ENCODE results near the gene MAP3K2. TPM values are rescaled to one million over a fixed set of nuclear protein-coding genes. Genes with fewer than 3 reads are reported as not detected.

The MAP3K2 gene
- total and polyA plus RNA-seq, 2 of the 8 experiments (the other 6 are each of a cell fraction or from before 2014, with no cell fraction given) = 2.0 to 23.2 TPM

DNA sequence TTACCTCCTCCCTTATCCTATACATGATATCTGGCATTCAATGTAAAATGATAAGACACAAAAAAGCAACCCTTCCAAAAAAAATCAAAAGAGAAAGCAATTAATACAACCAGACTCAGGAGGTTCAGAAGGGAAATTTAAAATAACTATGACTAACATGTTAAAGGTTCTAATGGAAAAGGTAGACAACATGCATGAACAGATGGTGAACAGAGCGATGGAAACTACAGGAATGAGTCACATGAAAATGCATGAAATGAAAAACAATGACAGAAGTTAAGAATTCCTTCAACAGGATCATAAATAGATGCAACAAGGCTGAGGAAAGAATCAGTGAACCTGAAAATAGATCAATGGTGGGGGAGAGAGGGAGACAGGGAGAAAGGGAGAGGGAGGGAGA, 67.7 kb downstream of the MAP3K2 start:
- no peak overlapping the region for H2BK20ac ChIP-seq (ENCODE audit: low read length)
- 92% methylated on average over 1 of the region's 1 CpG; no CpG with 5 or more reads in 1 of the 2 experiments for WGBS, 2 experiments (ENCODE audit: extremely low coverage in 1 of 2, insufficient coverage in 1 of 2, insufficient read length in 1 of 2, insufficient replicate concordance in 2 of 2, low coverage in 1 of 2, low lambda C conversion rate in 2 of 2, missing lambda C conversion rate in 1 of 2)
- no peak overlapping the region for H3K9ac ChIP-seq (replicated peaks in 1 of 4; ENCODE audit: extremely low read depth in 1 of 4, low read depth in 3 of 4, low read length in 3 of 4)
- H4K20me1 ChIP-seq (replicated peaks in 1 of 2; ENCODE audit: control insufficient read depth in 1 of 2, insufficient read depth in 2 of 2, low read length in 2 of 2) = no peaks in the 10 kb centered on the region
- no peak for DNase-seq (ENCODE audit: low read depth in 1 of 2, low spot score in 2 of 2)
- H3K27me3 ChIP-seq (replicated peaks in 1 of 4; ENCODE audit: control insufficient read depth in 3 of 4, extremely low read depth in 1 of 4, insufficient read depth in 3 of 4, low read length in 3 of 4) = no peaks in the 10 kb centered on the region
- H3K4ac ChIP-seq (replicated peaks; ENCODE audit: insufficient read length, low read depth, low read length) = no peak overlapping the region
- no peak overlapping the region for H2BK5ac ChIP-seq (ENCODE audit: low read depth, low read length)
- ChIA-PET POLR2A (ENCODE audit: partially characterized antibody) (interaction anchor here (0.9 kb wide), 1 partner anchor 13 kb away, joined by 3 read pairs; no protein-coding TSS in a partner anchor), CTCF (ENCODE audit: partially characterized antibody) (interaction anchor here (0.8 to 2.9 kb wide), 3 partner anchors 10 to 95 kb away, joined by 3 to 10 read pairs (median 4); no protein-coding TSS in a partner anchor)
- H3K23ac ChIP-seq (ENCODE audit: insufficient read length) = no peak overlapping the region
- no peaks in the 10 kb centered on the region for H3K9me3 ChIP-seq (ENCODE audit: insufficient read depth in 2 of 2, low read depth in 1 of 2, low read length in 1 of 2)
- no peaks in the 10 kb centered on the region; the same call in 1 of the 2 replicates for H3K23me2 ChIP-seq (ENCODE audit: low read depth, low read length)
- H3K27ac ChIP-seq (ENCODE audit: low read depth, low read length) = no peak overlapping the region
- H2AFZ ChIP-seq (ENCODE audit: low read length) = no peak overlapping the region
- H3K18ac ChIP-seq (ENCODE audit: extremely low read depth, low read length) = no peak overlapping the region
- no peak overlapping the region for H2BK120ac ChIP-seq (replicated peaks; ENCODE audit: low read depth, low read length)
- no peaks in the 10 kb centered on the region for H3K79me1 ChIP-seq (ENCODE audit: low read depth, low read length)
- TF ChIP-seq CHD1 (IDR thresholded peaks at IDR 0.05; ENCODE audit: low read depth, low read length) (no peak), TAF7 (optimal IDR thresholded peaks at IDR 0.05; ENCODE audit: borderline replicate concordance, low read depth, low read length) (no peak), PHF8 (conservative IDR thresholded peaks at IDR 0.05; ENCODE audit: low read depth, low read length) (no peak), E2F6 (IDR thresholded peaks at IDR 0.05) (no peak), POU5F1 (IDR thresholded peaks at IDR 0.05; ENCODE audit: low read depth, low read length) (no peak), TBP (IDR thresholded peaks at IDR 0.05; ENCODE audit: low read depth, low read length) (no peak)
- TF ChIP-seq, protein P1, sequence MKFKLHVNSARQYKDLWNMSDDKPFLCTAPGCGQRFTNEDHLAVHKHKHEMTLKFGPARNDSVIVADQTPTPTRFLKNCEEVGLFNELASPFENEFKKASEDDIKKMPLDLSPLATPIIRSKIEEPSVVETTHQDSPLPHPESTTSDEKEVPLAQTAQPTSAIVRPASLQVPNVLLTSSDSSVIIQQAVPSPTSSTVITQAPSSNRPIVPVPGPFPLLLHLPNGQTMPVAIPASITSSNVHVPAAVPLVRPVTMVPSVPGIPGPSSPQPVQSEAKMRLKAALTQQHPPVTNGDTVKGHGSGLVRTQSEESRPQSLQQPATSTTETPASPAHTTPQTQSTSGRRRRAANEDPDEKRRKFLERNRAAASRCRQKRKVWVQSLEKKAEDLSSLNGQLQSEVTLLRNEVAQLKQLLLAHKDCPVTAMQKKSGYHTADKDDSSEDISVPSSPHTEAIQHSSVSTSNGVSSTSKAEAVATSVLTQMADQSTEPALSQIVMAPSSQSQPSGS (IDR thresholded peaks at IDR 0.05; ENCODE audit: low read length) = no peak
- no peak overlapping the region for H3K4me3 ChIP-seq (ENCODE audit: extremely low read depth in 1 of 4, insufficient read depth in 2 of 4, low read depth in 3 of 4, low read length in 4 of 4)
- H3K14ac ChIP-seq (ENCODE audit: insufficient read length) = no peak overlapping the region
- H4K8ac ChIP-seq (ENCODE audit: extremely low read depth, insufficient read depth, low read length) = no peak overlapping the region
- FAIRE-seq = no peak
- no peak overlapping the region for H2BK12ac ChIP-seq (ENCODE audit: low read depth, low read length)
- H3K4me2 ChIP-seq (ENCODE audit: insufficient read depth in 1 of 2, low read depth in 2 of 2, low read length in 2 of 2) = no peak overlapping the region
- H3K36me3 ChIP-seq (ENCODE audit: control insufficient read depth in 2 of 4, insufficient read depth in 4 of 4, low read length in 3 of 4) = peaks cover 0 to 18% (median 5%) of the 10 kb centered on the region in 4 experiments; a peak in 4 of 8 replicates
- no peaks in the 10 kb centered on the region for H3K79me2 ChIP-seq (ENCODE audit: control insufficient read depth in 1 of 2, insufficient read depth in 2 of 2, low read length in 2 of 2)
- H4K91ac ChIP-seq (replicated peaks; ENCODE audit: insufficient read length, low read length) = no peak overlapping the region
- no peaks in the 10 kb centered on the region for H3K4me1 ChIP-seq (replicated peaks in 1 of 4; ENCODE audit: control insufficient read depth in 3 of 4, insufficient read depth in 4 of 4, low read length in 3 of 4)
- peak overlapping the region; percentile 40 for H3K56ac ChIP-seq (replicated peaks; ENCODE audit: insufficient read length, low read depth, low read length)
- no peak overlapping the region for H2BK15ac ChIP-seq (ENCODE audit: low read length)
- H4K5ac ChIP-seq (ENCODE audit: insufficient read length, low read depth, low read length) = no peak overlapping the region
- no peak overlapping the region for H2AK5ac ChIP-seq (ENCODE audit: low read depth, low read length)
